ENCODE measurements around the gene TMCC1. TPM values are rescaled to one million over a fixed set of nuclear protein-coding genes. Genes with fewer than 3 reads are reported as not detected.

The TMCC1 gene
- total and polyA plus RNA-seq, 2 donors (not counting 1 experiment from before 2014, with no cell fraction given) = 8.5 to 32.2 TPM

- intact Hi-C loops (cut with micrococcal nuclease) = no loop called here
- H3K9ac ChIP-seq (ENCODE audit: low read length) = no peak overlapping the region
- H3K36me3 ChIP-seq (replicated peaks in 1 of 2; ENCODE audit: control extremely low read depth in 1 of 2, control insufficient read depth in 1 of 2, extremely low read depth in 1 of 2, insufficient read depth in 2 of 2, low read length in 1 of 2) = no peaks in the 10 kb centered on the region
- H3K27me3 Mint-ChIP-seq = peaks cover 14% of the 10 kb centered on the region
- no peak overlapping the region for H3K4me3 Mint-ChIP-seq
- TF ChIP-seq CTCF (IDR thresholded peaks at IDR 0.05) (no peak), EZH2 (IDR thresholded peaks at IDR 0.05; ENCODE audit: borderline replicate concordance, insufficient read depth, low read depth, low read length, poor library complexity, severe bottlenecking) (no peak)
- H3K27me3 ChIP-seq (replicated peaks in 1 of 4; ENCODE audit: control extremely low read depth in 1 of 4, control insufficient read depth in 3 of 4, insufficient read depth in 4 of 4, low read length in 3 of 4) = peaks cover 0 to 26% (median 8%) of the 10 kb centered on the region in 4 experiments
- no peak overlapping the region for H3K27ac Mint-ChIP-seq
- no peak overlapping the region for H3K4me2 ChIP-seq (replicated peaks; ENCODE audit: low read depth, low read length, poor library complexity, severe bottlenecking)
- no peaks in the 10 kb centered on the region for H4K20me1 ChIP-seq (ENCODE audit: control insufficient read depth, insufficient read depth, low read length, poor library complexity, severe bottlenecking)
- ChIA-PET CTCF (interaction anchor here (0.6 to 1.8 kb wide), 5 partner anchors 9 to 275 kb away, joined by 3 to 7 read pairs (median 4); no protein-coding TSS in a partner anchor), POLR2A (interaction anchor here (0.8 to 1.0 kb wide), 2 partner anchors 15 to 42 kb away, joined by 3 read pairs; no protein-coding TSS in a partner anchor)
- H3K79me2 ChIP-seq (ENCODE audit: control insufficient read depth, insufficient read depth, low read length) = no peaks in the 10 kb centered on the region
- H3K4me1 ChIP-seq (ENCODE audit: control insufficient read depth in 2 of 2, insufficient read depth in 2 of 2, low read length in 2 of 2) = peaks cover 16 to 19% of the 10 kb centered on the region in 2 donors
- WGBS (ENCODE audit: insufficient coverage) = 91% methylated on average over 11 of the region's 15 CpGs
- H3K27ac ChIP-seq (ENCODE audit: low read length in 2 of 2) = no peak overlapping the region
- no peak overlapping the region for H3K4me3 ChIP-seq (ENCODE audit: control extremely low read depth in 1 of 5, extremely low read depth in 1 of 5, insufficient read depth in 1 of 5, low read depth in 2 of 5, low read length in 4 of 5)
- H3K9me3 Mint-ChIP-seq (ENCODE audit: insufficient read depth) = no peaks in the 10 kb centered on the region
- H2AFZ ChIP-seq (ENCODE audit: insufficient read depth, low read depth, low read length, poor library complexity, severe bottlenecking) = no peak overlapping the region
- H3K9me3 ChIP-seq (ENCODE audit: control extremely low read depth in 1 of 3, control insufficient read depth in 2 of 3, insufficient read depth in 1 of 3, low read length in 2 of 3) = peaks cover 0 to 3% (median 0%) of the 10 kb centered on the region in 3 donors
- no peak for DNase-seq
- peaks cover 19% of the 10 kb centered on the region for H3K4me1 Mint-ChIP-seq
- ATAC-seq (ENCODE audit: low read depth) = no peak
Observed at GRCh38 chr3:129602730-129603560, 290.6 kb downstream of the TMCC1 start.

- Histone ChIP-seq H4K20me1 (ENCODE audit: control insufficient read depth, insufficient read depth, low read length, poor library complexity, severe bottlenecking) (no peaks in the 10 kb centered on the region), H3K4me3 (ENCODE audit: control extremely low read depth in 1 of 5, extremely low read depth in 1 of 5, insufficient read depth in 1 of 5, low read depth in 2 of 5, low read length in 4 of 5) (no peak overlapping the region), H3K9ac (ENCODE audit: low read length) (no peak overlapping the region), H2AFZ (ENCODE audit: insufficient read depth, low read depth, low read length, poor library complexity, severe bottlenecking) (no peak overlapping the region), H3K27ac (ENCODE audit: low read length in 2 of 2) (no peak overlapping the region), H3K79me2 (ENCODE audit: control insufficient read depth, insufficient read depth, low read length) (no peaks in the 10 kb centered on the region), H3K27me3 (replicated peaks in 1 of 4; ENCODE audit: control extremely low read depth in 1 of 4, control insufficient read depth in 3 of 4, insufficient read depth in 4 of 4, low read length in 3 of 4) (peaks cover 0 to 20% (median 5%) of the 10 kb centered on the region in 4 experiments), H3K36me3 (replicated peaks in 1 of 2; ENCODE audit: control extremely low read depth in 1 of 2, control insufficient read depth in 1 of 2, extremely low read depth in 1 of 2, insufficient read depth in 2 of 2, low read length in 1 of 2) (no peaks in the 10 kb centered on the region), H3K4me1 (ENCODE audit: control insufficient read depth in 2 of 2, insufficient read depth in 2 of 2, low read length in 2 of 2) (peaks cover 14 to 17% of the 10 kb centered on the region in 2 donors), H3K9me3 (ENCODE audit: control extremely low read depth in 1 of 3, control insufficient read depth in 2 of 3, insufficient read depth in 1 of 3, low read length in 2 of 3) (peaks cover 0 to 3% (median 0%) of the 10 kb centered on the region in 3 donors), H3K4me2 (replicated peaks; ENCODE audit: low read depth, low read length, poor library complexity, severe bottlenecking) (no peak overlapping the region)
- CTCF ChIA-PET = interaction anchor here (1.1 to 1.8 kb wide), 3 partner anchors 9 to 112 kb away, joined by 3 to 7 read pairs (median 4); no protein-coding TSS in a partner anchor
- Mint-ChIP-seq H3K27ac (no peak overlapping the region), H3K4me1 (peaks cover 18% of the 10 kb centered on the region), H3K4me3 (no peak overlapping the region), H3K27me3 (peaks cover 14% of the 10 kb centered on the region), H3K9me3 (ENCODE audit: insufficient read depth) (no peaks in the 10 kb centered on the region)
- POLR2A ChIA-PET = interaction anchor here (1.0 kb wide), 1 partner anchor 14 kb away, joined by 3 read pairs; no protein-coding TSS in a partner anchor
- intact Hi-C loops (cut with micrococcal nuclease) = no loop called here
- WGBS (ENCODE audit: insufficient coverage) = 95% methylated on average over 5 of the region's 11 CpGs
- ATAC-seq (ENCODE audit: low read depth) (no peak), DNase-seq (no peak)
- TF ChIP-seq EZH2 (IDR thresholded peaks at IDR 0.05; ENCODE audit: borderline replicate concordance, insufficient read depth, low read depth, low read length, poor library complexity, severe bottlenecking) (no peak), CTCF (IDR thresholded peaks at IDR 0.05) (no peak)
Observed at GRCh38 chr3:129602309-129602708, 291.2 kb downstream of the TMCC1 start.

Data from B cell (primary cell).